NK-92 (cell line): ENCODE results near the gene KCNH8.
"Not testable (repeated sequence)": the region's sequence is repeated elsewhere in the genome, so short reads cannot be mapped to it uniquely, and the experiment has no call there.

Source experiments
- DNase-seq: peaks from one replicate; lab custom pipeline; 2025; ENCODE audit not compliant: unreplicated experiment; lab: John Stamatoyannopoulos, UW

The KCNH8 gene

DNA sequence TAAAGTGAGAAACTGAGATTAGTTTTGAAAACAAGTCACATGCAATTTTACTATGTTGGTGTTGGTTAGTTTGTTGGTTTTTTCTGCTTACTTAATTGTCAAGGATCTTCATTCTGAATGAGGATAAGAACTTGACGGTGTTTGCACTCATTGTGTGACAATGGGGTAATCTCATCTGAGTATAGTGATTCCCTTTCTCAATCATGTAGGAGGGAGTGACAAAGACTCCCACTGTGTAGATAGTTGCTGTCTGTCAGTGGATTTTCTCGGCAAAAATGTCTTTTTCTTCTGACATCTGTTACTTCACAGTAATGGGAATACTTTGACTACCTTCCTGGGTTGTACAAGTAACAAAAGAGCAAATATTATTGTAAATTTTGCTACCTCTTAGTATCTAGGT is 23.5 kb downstream of the KCNH8 start:
- no peak for DNase-seq

DNA sequence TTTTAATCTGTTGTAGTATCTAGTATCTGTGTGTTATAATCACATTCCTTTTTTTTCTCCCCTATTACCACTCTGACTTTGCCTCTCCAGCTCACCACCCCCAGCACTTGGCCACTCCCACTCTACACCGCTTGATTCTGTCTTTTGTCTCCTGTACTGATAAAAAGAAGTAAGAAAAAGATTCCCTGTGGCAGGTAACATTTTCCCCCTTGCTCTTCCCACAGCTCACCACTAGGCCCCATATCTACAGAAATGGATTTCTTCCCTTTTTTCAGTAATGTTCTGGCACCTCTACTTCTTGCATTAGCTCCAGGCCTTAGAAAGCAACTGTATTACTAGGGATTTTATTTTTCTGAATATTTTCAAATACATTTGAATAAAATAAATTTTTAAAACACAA is 25.6 kb downstream of the KCNH8 start:
- no peak for DNase-seq

DNA sequence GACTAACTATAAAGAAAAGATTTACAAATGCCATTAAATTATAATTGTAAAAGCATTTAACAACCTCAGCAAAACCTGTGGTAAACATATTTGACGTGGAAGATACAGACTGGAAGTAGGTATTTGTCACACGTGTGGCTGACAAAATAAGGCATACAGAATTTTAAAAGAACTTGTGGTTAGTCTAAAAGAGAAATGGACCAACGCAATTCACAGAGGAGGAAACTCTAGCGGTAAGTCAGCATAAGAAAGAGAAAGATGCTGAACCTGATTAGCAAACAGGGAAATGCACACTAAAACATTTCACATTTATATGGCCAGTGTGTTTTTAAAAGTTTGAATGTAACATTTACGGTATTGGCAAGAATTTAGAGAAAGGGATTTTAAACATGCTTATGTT is 35.3 kb downstream of the KCNH8 start:
- no peak for DNase-seq

DNA sequence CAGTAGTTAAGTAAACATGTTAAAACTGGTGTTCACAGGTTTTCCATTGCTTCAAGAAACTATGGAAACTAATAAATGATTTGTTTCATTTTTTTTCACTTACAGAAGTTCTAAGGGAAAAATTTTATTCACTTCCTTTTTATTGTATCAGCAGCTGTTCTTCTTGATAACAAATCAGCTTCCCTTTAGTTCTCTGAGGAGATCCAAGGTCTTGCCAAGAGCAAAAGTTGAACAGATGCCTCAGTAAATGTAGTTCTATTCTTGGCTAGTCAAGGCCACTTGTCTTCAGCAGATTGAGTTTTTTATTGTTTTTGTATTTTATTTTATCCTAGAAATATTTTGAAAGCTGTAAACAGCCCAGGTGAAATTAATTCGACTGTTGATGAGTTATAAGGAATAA is 41.8 kb downstream of the KCNH8 start:
- DNase-seq = no peak

DNA sequence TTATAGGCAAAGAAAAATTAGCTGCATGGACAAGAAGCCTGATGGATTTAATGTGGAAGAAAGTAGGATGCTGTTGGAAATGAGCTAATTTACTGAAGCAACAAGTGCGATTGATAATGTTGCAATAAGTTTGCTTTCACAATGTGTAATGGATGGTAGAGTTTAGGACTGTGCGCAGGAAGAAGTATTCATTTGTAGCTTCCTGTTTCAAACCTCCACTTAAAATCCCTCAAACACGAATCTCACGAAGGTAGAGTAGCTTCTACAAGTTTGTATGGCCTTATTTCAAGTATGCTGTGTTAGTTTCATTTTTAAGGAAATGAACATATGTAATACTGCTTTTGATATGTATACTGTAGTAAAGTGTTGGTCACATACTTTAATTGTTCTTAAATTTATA is 42.3 kb downstream of the KCNH8 start:
- no peak for DNase-seq

DNA sequence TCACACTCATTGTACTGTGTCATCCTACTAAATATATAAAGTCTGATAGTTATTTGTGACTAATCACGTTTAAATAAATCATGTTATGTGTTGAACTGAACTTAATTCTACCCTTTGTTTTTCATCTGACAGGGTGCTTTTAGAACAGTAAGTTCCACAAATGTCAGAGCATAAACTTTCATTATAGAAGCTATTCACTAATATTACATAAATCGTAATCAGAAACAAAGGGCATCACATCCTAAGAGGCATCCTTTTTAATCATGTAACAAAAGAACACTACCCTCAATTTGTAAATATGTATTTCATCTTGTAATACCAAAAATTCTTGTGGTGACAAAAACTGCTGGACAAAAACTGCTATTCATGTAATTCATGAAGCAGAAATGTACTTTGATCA is 50.8 kb downstream of the KCNH8 start:
- no peak for DNase-seq

DNA sequence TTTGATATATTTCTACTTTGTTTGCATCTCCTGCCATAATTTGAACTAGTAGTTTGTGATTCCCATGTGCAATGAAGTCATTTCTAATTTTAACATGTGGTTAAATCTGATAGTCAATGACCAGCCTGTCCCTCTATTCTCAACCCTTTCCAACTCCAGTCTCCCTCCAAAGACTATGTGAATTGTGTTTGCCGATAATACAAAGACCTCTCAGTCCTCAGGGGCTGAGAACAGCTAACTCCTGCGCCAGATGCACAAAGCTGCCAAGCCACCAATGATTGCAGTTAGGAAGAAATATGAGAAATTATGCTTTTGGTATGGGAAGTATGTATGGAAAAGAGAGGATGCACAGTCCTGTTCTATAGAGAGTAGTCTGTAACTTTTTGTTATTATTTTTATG is 54.0 kb downstream of the KCNH8 start:
- no peak for DNase-seq

DNA sequence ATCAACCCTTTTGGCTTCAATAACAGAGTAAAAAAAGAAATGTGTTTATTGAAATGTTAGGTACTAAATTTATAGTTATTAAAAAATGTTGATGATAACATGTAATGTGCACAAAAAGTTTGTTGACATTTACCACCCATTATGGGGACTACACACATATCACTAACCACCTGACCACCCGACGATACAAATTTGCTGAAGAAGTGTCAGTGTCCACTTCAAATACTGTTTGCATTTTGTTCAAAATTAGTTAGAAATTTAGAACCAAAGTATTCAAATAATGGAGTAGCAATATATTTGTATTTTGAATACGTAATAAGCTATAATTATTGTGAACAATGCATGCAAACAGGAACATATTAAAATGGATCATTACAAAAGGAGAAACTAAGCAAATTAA is 54.4 kb downstream of the KCNH8 start:
- no peak for DNase-seq

DNA sequence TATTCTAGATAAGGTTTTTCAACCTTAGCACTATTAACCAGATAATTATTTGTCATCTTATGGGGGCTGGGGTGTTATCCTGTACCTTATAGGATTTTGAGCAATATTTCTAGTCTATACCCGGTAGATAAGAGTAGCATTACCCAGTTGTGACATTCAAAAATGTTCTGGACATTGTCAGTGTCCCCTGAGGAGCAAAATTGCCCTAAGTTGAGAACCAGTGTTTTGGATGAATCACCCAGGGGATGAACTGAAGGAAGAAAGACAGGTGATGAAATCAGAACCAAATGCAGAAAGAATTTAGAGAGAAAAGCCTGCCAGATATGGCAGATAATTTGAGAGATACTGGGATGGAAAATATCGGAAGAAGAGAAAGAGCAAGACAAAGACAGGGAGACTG is 58.2 kb downstream of the KCNH8 start:
- no peak for DNase-seq

DNA sequence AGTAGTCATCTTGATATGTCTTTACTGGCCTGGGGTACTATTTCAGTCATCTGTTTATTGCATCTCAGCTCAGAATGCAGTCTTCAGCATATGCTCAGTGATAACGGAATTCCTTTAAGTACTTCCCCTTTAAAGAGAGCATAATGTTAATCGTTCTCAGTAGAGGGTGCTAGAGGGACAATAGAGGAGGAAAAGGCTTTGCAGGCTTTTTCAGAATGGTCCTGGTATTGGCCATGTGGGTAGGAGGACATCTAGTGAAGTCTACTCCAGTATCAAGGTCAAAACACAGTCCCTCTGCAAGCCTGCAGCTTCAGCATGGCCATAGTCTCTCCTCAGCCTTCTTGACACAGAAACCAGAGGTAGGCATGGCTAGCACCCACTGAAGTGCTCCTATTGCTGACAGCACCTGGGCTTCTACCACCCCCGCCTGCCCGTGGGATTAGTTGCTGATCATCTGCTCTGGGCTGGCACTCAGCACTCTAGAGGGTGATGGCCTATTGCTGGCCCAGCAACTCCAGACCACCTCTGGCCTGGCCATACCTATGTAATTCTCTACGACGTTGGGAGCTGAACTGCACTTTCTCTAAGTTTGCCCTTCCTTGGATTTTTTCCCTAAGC is 65.4 kb downstream of the KCNH8 start:
- no peak for DNase-seq

DNA sequence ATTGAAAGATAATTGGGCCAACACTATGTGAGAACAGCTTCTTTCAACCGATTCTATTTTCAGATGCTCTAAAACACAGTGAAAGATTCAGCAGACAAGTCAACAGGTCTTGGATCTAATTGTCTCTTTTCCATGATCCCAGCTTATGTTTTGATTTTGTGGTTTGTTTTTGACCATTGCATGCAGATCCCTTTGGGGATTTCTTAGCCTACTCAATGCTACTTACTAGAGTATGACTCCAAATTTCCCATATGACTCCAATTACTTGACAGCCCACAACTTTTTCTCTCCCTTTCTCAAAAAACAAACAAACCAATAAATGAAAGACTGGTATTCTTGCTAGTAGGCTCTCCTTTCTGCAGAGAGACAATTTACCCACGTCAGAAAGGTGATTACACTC is 67.1 kb downstream of the KCNH8 start:
- no peak for DNase-seq

DNA sequence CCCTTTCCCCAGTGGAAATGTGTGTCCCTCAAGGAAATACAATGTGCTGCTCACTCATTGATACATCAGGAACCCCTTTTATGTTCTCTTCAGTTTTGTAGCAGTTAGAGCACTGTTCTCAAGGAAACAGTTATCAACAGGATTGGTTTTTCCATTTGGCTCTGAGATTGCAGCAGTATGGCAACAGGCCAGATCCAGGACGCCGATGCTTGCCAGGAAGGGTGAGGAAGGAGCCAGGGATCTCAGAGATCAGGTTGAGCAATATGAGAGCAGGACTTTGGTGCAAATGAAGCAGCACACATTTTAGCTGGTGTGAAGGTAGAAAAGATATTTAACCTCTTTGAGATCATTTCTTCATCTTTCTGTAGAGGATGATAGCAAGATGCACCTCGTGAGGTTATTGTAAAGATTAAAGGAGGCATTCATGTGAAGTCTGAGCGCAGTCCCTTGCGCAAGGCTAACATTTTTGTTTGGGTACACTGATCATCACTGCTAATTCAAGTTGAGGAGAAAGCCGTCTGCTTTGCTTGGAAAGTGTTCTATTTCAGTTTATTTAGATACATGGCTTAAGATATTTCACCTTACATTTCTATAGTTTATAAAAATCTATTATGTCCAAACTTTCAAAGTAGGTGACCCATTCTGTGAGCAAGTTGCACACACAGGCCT is 68.5 kb downstream of the KCNH8 start:
- no peak for DNase-seq

DNA sequence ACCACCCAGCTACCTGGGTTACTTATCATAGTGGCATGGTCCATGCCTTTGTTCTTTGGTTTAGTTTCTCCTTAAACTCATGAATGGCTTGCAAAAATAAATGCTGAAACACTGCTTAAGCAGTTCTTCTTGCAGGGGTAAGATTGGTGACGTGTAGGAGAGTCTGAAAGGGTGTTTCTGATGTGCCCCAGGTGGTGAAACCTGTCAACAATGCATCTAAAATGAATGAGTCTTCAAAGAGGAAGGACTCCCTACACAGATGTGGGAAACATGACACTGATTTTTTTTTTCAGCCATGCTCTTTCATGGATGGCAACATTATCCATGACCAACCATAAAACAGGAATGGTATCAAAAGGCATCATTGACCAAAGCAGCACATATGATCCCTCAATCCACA is 72.0 kb downstream of the KCNH8 start:
- DNase-seq = no peak

DNA sequence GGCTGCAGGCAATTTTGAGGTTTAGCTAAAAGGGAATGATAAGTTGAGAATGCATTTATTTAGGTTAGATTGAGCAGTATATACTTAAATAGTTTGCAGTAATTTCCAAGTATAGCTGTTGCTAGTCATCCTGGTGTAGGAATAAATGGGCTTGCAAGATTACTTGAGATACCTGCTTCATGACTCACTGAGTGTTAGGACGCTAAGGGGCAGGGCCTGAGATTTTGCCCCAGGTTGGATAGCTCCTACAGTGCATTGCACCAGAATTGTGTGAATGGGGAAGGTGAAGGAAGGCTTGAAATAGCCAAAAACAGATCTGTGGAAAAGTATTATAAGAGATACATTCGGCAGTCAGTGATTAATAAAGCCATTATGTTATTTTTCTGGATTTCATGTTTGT is 72.8 kb downstream of the KCNH8 start:
- DNase-seq = no peak

DNA sequence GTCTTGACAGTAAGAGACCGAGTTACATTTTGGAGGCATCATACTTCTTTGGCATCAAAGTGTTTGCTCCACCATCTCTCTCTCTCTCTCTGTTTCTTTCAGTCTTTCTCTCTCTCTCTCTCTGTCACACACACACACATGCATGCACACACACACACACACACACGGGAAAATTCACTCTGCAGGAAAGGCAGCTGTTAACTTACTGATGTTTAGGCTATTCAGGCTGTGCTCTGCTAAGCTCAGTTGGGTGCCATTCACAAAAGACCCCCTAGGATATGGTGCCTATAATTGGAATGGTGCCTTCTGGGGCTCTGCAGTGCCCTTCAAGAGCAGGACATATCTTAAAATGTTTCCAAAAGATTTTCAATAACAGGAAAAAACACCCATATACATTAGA is 78.2 kb downstream of the KCNH8 start:
- DNase-seq = no peak

DNA sequence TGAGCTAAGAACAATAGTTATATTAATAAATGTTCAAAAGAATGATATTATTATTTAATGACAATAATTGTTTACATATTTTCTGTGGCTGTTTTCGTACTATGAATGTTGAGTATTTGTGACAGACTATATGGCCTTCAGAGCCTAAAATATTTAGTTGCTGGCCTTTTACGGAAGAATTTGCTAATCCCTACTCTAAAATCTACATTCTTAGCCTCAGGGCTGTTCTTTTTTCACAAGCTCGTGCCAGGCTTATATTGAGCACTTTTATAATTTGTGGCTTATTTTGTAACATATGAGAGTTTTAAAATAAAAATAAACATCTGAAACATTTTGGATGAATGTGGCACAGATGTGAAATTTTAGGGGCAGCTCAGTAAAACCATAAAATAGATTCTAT is 79.9 kb downstream of the KCNH8 start:
- no peak for DNase-seq

DNA sequence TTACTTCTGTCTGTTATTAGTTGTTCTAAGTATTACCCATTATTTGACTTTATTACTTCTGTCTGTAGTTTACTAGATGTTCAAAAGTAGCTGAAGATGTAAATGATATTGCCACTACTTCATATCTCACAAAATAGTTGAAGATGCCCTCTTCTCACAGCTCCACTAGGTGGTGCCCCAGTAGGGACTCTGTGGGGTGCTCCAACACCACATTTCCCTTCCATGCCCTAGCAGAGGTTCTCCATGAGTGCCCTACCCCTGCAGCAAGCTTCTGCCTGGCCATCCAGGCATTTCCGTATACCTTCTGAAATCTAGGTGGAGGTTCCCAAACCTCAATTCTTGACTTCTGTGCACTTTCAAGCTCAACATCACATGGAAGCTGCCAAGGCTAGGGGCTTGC is 80.8 kb downstream of the KCNH8 start:
- no peak for DNase-seq

DNA sequence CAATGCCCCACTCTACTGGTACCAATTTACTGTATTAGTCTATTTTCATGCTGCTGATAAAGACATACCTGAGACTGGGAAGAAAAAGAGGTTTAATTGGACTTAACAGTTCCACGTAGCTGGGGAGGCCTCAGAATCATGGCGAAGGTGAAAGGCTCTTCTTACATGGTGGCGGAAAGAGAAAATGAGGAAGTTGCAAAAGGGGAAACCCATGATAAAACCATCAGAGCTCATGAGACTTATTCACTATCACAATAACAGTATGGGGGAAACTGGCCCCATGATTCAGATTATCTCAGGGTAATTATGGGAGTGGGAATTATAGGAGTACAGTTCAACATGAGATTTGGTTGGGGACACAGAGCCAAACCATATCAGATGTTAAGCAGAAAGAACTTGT is 81.6 kb downstream of the KCNH8 start:
- not testable (repeated sequence) for DNase-seq

DNA sequence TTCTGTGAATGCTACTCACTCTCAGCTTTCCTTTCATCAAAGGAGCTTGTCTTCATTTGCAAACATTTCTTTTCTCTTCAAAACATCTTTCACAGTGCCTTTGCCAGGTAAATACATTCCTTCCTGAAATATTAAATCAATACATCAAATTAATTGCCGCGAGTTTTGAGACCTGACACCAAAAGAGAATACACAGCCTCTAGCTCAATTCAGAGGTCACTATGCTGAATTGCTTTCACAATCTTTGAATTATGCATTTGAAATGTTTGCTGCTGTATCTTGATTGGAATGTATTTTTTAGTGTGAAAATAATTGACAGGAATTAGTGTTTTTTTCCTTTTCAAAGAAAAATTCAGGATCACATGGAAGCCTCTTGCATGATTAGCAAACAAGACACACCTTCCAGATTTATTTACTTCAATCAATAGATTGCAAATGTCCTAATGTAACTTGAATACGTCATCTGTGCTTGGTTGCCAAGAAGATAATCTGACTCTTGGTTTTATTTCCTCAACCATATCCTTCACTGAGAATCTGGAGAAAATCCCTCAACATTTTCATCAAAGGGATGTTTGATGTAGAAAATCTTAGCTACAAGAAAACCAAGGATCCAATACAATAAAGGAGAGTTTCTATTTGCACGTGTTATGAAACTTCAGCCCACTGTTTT is 83.6 kb downstream of the KCNH8 start:
- DNase-seq = no peak

DNA sequence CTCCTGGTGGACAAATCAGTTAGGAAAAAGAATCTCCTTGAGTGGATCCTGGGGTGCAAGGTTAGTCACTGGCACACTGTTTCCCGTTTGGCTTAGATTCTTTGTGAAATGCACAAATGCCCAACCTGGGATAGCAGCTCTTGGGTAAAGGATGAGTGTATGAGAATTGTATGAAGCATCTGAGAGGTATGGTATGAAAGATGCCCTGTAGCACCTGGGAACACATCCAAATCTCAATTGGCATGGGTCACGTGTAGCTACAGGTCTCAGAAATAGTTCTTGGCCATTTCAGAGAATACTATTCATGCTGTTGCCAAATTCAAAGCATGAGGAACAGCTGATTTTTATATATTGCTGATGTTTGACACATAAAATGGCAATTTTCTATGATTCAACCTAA is 84.3 kb downstream of the KCNH8 start:
- no peak for DNase-seq

DNA sequence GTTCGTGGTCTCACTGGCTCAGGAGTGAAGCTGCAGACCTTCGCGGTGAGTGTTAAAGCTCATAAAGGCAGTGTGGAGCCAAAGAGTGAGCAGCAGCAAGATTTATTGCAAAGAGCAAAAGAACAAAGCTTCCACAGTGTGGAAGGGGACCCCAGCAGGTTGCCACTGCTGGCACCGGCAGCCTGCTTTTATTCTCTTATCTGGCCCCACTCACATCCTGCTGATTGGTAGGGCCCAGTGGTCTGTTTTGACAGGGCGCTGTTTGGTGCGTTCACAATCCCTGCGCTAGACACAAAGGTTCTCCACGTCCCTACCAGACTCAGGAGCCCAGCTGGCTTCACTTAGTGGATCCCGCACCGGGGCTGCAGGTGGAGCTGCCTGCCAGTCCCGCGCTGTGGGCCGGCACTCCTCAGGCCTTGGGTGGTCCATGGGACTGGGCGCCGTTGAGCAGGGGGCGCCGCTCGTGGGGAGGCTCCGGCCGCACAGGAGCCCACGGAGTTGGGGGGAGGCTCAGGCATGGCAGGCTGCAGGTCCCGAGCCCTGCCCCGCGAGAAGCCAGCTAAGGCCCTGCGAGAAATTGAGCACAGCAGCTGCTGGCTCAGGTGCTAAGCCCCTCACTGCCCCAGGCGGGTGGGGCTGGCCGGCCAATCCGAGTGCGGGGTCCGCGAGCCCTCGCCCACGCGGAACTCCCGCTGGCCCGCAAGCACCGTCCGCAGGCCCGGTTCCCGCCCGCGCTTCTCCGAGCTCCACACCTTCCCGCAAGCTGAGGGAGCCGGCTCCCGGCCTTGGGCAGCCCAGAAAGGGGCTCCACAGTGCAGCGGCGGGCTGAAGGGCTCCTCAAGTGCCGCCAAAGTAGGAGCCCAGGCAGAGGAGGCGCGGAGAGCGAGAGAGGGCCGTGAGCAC is 85.8 kb downstream of the KCNH8 start:
- not testable (repeated sequence) for DNase-seq

DNA sequence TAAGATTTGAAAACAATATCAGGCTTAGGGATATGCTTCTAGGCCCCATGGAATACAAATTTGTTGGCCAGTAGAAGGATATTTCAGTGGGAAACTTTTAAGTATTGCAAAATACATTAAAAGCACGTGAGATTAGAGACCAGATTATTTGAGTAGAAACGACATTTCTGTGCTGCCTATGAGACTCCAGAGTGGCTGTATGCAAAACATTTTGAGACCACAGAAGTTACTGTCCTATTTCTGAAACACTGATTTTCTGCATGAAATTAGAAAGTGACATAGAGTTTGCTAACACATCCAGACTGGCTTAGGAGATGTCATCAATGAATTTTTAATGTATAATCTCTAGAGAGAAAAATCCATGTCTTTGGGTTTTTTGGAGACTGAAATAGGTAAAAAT is 99.8 kb downstream of the KCNH8 start:
- DNase-seq = no peak
